Measurements from ENCODE around the gene IL11RA. TPM values are rescaled to one million over a fixed set of nuclear protein-coding genes. Genes with fewer than 3 reads are reported as not detected.

Gene IL11RA
- total and polyA plus RNA-seq, 10 of the 15 experiments (the other 5 are each of a cell fraction or from before 2014, with no cell fraction given): 0.32 to 5.8 (median 2.2) TPM

DNA sequence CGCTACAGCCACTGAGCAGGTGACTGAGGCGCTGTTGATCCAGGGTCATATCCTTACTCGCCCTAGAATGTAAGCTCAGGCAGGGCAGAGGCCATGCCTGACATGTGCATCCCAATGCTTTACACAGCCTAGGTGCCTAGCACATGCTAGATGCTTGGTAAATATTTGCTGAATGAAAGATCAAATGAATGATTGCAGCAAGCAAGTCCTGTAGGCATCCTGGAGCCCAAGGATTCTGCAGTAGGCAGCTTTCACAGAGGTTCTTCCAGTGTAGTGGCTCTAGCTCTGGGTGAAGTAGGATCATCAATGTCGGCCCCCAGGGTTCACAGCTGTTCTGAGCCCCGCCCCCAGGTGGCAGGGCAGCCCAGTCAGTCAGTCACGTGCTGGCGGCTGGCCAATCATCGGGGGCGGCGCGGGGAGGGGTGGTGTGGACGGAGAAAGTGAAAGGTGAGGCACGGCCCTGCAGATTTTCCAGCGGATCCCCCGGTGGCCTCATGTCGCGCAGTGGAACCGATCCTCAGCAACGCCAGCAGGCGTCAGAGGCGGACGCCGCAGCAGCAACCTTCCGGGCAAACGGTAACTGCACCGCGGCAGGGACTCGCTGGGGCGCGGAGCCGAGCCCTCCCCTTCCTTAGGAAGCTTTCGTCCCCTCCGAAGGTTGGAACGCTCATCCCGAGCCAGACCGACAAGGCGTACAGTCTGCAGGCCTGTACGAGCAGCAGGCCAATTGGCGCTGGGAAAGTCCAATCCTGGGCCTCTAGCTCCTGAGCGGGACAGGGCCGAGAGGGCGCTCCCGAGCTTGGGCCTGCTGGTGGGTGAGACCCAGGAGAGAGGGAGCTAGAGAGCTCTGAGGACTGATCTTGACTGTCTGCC, 5.5 kb upstream of the IL11RA start, which contains the start of gene GALT (continued):
- TF ChIP-seq, protein P1, sequence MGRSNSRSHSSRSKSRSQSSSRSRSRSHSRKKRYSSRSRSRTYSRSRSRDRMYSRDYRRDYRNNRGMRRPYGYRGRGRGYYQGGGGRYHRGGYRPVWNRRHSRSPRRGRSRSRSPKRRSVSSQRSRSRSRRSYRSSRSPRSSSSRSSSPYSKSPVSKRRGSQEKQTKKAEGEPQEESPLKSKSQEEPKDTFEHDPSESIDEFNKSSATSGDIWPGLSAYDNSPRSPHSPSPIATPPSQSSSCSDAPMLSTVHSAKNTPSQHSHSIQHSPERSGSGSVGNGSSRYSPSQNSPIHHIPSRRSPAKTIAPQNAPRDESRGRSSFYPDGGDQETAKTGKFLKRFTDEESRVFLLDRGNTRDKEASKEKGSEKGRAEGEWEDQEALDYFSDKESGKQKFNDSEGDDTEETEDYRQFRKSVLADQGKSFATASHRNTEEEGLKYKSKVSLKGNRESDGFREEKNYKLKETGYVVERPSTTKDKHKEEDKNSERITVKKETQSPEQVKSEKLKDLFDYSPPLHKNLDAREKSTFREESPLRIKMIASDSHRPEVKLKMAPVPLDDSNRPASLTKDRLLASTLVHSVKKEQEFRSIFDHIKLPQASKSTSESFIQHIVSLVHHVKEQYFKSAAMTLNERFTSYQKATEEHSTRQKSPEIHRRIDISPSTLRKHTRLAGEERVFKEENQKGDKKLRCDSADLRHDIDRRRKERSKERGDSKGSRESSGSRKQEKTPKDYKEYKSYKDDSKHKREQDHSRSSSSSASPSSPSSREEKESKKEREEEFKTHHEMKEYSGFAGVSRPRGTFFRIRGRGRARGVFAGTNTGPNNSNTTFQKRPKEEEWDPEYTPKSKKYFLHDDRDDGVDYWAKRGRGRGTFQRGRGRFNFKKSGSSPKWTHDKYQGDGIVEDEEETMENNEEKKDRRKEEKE (IDR thresholded peaks at IDR 0.05): no peak
- 0 out of 2 replicates have a peak, but pooled peaks have one; percentile 47 for TF ChIP-seq IRF4 (IDR thresholded peaks at IDR 0.05; ENCODE audit: low read depth, low read length)
- TF ChIP-seq ZNF274 (IDR thresholded peaks at IDR 0.05; ENCODE audit: insufficient read depth, insufficient read length): no peak
- TF ChIP-seq NR2C2 (IDR thresholded peaks at IDR 0.05; ENCODE audit: borderline replicate concordance, control insufficient read depth, insufficient read length, low read depth): no peak
- TF ChIP-seq ATF7 (IDR thresholded peaks at IDR 0.05; ENCODE audit: low read depth): no peak
- no peak for TF ChIP-seq KAT2A (conservative IDR thresholded peaks at IDR 0.05; ENCODE audit: control insufficient read depth, low read depth, low read length)
- no peak for TF ChIP-seq NFIC (IDR thresholded peaks at IDR 0.05; ENCODE audit: low read depth, low read length)
- peak; percentile 17; the same call in 1 of the 2 replicates for TF ChIP-seq TBL1XR1 (IDR thresholded peaks at IDR 0.05; ENCODE audit: low read depth, low read length)
- no peak for TF ChIP-seq RAD21 (IDR thresholded peaks at IDR 0.05; ENCODE audit: insufficient read depth, low read depth, low read length)
- TF ChIP-seq MYC (IDR thresholded peaks at IDR 0.05; ENCODE audit: insufficient read depth, insufficient read length, insufficient replicate concordance, low read length, severe bottlenecking): no peak
- peak; percentile 81 for TF ChIP-seq TAF1 (IDR thresholded peaks at IDR 0.05; ENCODE audit: borderline replicate concordance, low read depth, low read length)
- no peak for TF ChIP-seq GABPA (IDR thresholded peaks at IDR 0.05; ENCODE audit: low read depth)
- peak; percentile 90 for TF ChIP-seq ATF3 (IDR thresholded peaks at IDR 0.05; ENCODE audit: borderline replicate concordance, extremely low read depth, low read depth, low read length)
- no peak for TF ChIP-seq SMC3 (IDR thresholded peaks at IDR 0.05; ENCODE audit: borderline replicate concordance, low read length)
- TF ChIP-seq, protein P2, sequence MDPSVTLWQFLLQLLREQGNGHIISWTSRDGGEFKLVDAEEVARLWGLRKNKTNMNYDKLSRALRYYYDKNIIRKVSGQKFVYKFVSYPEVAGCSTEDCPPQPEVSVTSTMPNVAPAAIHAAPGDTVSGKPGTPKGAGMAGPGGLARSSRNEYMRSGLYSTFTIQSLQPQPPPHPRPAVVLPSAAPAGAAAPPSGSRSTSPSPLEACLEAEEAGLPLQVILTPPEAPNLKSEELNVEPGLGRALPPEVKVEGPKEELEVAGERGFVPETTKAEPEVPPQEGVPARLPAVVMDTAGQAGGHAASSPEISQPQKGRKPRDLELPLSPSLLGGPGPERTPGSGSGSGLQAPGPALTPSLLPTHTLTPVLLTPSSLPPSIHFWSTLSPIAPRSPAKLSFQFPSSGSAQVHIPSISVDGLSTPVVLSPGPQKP (IDR thresholded peaks at IDR 0.05; ENCODE audit: low read depth, low read length): no peak
- no peak for TF ChIP-seq FOXM1 (IDR thresholded peaks at IDR 0.05; ENCODE audit: low read depth, low read length)
- TF ChIP-seq STAT1 (conservative IDR thresholded peaks at IDR 0.05): no peak
- peak; percentile 68 for TF ChIP-seq SMARCA5 (IDR thresholded peaks at IDR 0.05)
- TF ChIP-seq ZNF207 (IDR thresholded peaks at IDR 0.05; ENCODE audit: borderline replicate concordance): 0 out of 2 replicates have a peak, but pooled peaks have one; percentile 36
- no peak for TF ChIP-seq EP300 (IDR thresholded peaks at IDR 0.05; ENCODE audit: borderline replicate concordance in 1 of 2, control insufficient read depth in 1 of 2, low read depth in 2 of 2, low read length in 2 of 2)
- TF ChIP-seq TCF3 (IDR thresholded peaks at IDR 0.05; ENCODE audit: borderline replicate concordance, insufficient read depth, low read depth, low read length): 0 out of 2 replicates have a peak, but pooled peaks have one; percentile 76
